MM.1S (cell line): Measurements from ENCODE around the gene HNRNPLL.

ENCODE experiments used
- DNase-seq: peaks from one replicate; pipeline ENCODE4 v3.0.0-alpha.2; 2015
- H2AFZ ChIP-seq: fragments of 300-600 bp; sonication (generic); 2 replicates; pipeline ENCODE4 v1.6.0; 2016; ENCODE audit warnings: antibody characterized with exemption, low read length
- H3F3A ChIP-seq: fragments of 300-600 bp; sonication (generic); 2 replicates; pipeline ENCODE4 v1.6.1; 2016; ENCODE audit warnings: mild to moderate bottlenecking, antibody characterized with exemption, low read length, moderate library complexity, mixed read lengths; ENCODE audit not compliant: insufficient read depth
- H3K27ac ChIP-seq: fragments of 300-600 bp; sonication (generic); 2 replicates; pipeline ENCODE4 v1.5.1; 2016; ENCODE audit warnings: mild to moderate bottlenecking, low read length
- H3K27me3 ChIP-seq: fragments of 300-600 bp; sonication (generic); replicated peaks from 2 replicates; pipeline ENCODE4 v1.6.0; 2016; ENCODE audit warnings: low read length; ENCODE audit not compliant: insufficient read depth
- H3K36me3 ChIP-seq: fragments of 300-600 bp; sonication (generic); replicated peaks from 2 replicates; pipeline ENCODE4 v1.6.1; 2016; ENCODE audit warnings: mild to moderate bottlenecking, low read length, mixed read lengths; ENCODE audit not compliant: insufficient read depth
- H3K4me1 ChIP-seq: fragments of 300-600 bp; sonication (generic); 2 replicates; pipeline ENCODE4 v1.6.1; 2016; ENCODE audit warnings: low read length, mixed read lengths
- H3K4me2 ChIP-seq: fragments of 300-600 bp; sonication (generic); 2 replicates; pipeline ENCODE4 v1.6.0; 2016; ENCODE audit warnings: low read depth, low read length
- H3K4me3 ChIP-seq: fragments of 300-600 bp; sonication (generic); 2 replicates; pipeline ENCODE4 v1.5.1; 2016; ENCODE audit warnings: low read length, mixed read lengths
- H3K79me2 ChIP-seq: fragments of 300-600 bp; sonication (generic); 2 replicates; pipeline ENCODE4 v1.6.1; 2016; ENCODE audit warnings: mixed run types, low read length, mixed read lengths
- H3K9ac ChIP-seq: fragments of 300-600 bp; sonication (generic); 2 replicates; pipeline ENCODE4 v1.6.1; 2016; ENCODE audit warnings: low read length, mixed read lengths
- H3K9me2 ChIP-seq: fragments of 300-600 bp; sonication (generic); replicated peaks from 2 replicates; pipeline ENCODE4 v1.6.1; 2016; ENCODE audit warnings: mild to moderate bottlenecking, low read length, mixed read lengths; ENCODE audit not compliant: insufficient read depth
- H3K9me3 ChIP-seq: fragments of 300-600 bp; sonication (generic); replicated peaks from 2 replicates; pipeline ENCODE4 v1.6.1; 2016; ENCODE audit warnings: mild to moderate bottlenecking, low read length, mixed read lengths; ENCODE audit not compliant: insufficient read depth
- H4K20me1 ChIP-seq: fragments of 300-600 bp; sonication (generic); 2 replicates; pipeline ENCODE4 v1.6.1; 2016; ENCODE audit warnings: mild to moderate bottlenecking, low read length, moderate library complexity, mixed read lengths; ENCODE audit not compliant: insufficient read depth
- EZH2 ChIP-seq: fragments of 300-600 bp; sonication (generic); optimal IDR thresholded peaks from 2 replicates; pipeline ENCODE3; 2017; ENCODE audit warnings: low read depth, mild to moderate bottlenecking, antibody characterized with exemption, low read length, mixed read lengths
- EZH2phosphoT487 ChIP-seq: fragments of 300-600 bp; sonication (generic); IDR thresholded peaks from 2 replicates; pipeline ENCODE4 v1.6.1; 2018; ENCODE audit warnings: antibody characterized with exemption, low read length
- TF ChIP-seq, protein P1 (sequence below): fragments of 300-600 bp; sonication (generic); IDR thresholded peaks from 2 replicates; pipeline ENCODE4 v1.5.1; 2016; ENCODE audit warnings: antibody characterized with exemption, low read length, mixed read lengths

HNRNPLL gene

DNA sequence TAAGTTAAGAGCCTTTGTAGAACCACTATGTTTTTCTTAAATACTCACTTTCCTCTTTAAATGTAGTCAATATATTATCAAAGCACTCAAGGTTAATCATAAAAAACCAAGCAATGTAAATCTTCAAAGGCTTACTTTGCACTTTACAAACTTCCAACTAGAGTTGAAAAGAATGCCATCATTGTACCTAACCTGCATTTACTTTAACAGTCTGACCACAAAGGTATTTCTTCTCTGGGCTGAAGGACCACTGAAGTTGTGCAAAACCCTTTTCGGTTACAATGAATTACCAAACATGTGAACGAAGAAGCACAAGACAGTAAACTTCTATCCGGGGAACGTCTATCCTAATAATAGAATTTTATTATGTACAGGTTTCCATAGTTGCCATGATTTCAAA, 3.0 kb downstream of the HNRNPLL start:
- Histone ChIP-seq H3K4me1 (peaks cover 7% of the 10 kb centered on the region), H2AFZ (no peak overlapping the region), H3K4me3 (no peak overlapping the region), H3K9me2 (no peaks in the 10 kb centered on the region), H3F3A (peaks cover 7% of the 10 kb centered on the region), H3K9ac (no peak overlapping the region), H3K4me2 (no peak overlapping the region), H3K36me3 (no peaks in the 10 kb centered on the region), H4K20me1 (no peaks in the 10 kb centered on the region), H3K27ac (no peak overlapping the region), H3K27me3 (no peaks in the 10 kb centered on the region), H3K9me3 (no peaks in the 10 kb centered on the region), H3K79me2 (peaks cover 70% of the 10 kb centered on the region)
- DNase-seq = no peak
- TF ChIP-seq, protein P1, sequence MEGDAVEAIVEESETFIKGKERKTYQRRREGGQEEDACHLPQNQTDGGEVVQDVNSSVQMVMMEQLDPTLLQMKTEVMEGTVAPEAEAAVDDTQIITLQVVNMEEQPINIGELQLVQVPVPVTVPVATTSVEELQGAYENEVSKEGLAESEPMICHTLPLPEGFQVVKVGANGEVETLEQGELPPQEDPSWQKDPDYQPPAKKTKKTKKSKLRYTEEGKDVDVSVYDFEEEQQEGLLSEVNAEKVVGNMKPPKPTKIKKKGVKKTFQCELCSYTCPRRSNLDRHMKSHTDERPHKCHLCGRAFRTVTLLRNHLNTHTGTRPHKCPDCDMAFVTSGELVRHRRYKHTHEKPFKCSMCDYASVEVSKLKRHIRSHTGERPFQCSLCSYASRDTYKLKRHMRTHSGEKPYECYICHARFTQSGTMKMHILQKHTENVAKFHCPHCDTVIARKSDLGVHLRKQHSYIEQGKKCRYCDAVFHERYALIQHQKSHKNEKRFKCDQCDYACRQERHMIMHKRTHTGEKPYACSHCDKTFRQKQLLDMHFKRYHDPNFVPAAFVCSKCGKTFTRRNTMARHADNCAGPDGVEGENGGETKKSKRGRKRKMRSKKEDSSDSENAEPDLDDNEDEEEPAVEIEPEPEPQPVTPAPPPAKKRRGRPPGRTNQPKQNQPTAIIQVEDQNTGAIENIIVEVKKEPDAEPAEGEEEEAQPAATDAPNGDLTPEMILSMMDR = no peak
- no peak for TF ChIP-seq EZH2phosphoT487
- TF ChIP-seq EZH2 = no peak

DNA sequence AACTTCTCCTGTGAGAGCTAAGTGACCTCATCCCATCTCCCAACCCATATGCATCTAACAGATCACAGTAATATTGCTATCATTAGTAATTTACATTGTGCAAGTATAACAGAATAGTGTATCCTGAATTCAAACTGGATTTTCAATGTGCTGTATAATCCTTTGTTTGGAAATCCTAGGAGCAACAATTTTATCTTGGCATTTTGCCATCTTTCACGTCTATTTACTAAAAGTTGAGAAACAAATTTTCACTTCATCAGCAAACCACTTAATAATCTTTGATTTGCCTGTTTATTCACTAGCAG, 3.8 kb downstream of the HNRNPLL start:
- no peaks in the 10 kb centered on the region for H4K20me1 ChIP-seq
- no peak overlapping the region for H2AFZ ChIP-seq
- no peaks in the 10 kb centered on the region for H3K9me2 ChIP-seq
- no peaks in the 10 kb centered on the region for H3K27me3 ChIP-seq
- no peak overlapping the region for H3K9ac ChIP-seq
- peaks cover 73% of the 10 kb centered on the region for H3K79me2 ChIP-seq
- peaks cover 4% of the 10 kb centered on the region for H3K4me1 ChIP-seq
- TF ChIP-seq, protein P1 = no peak
- no peak for TF ChIP-seq EZH2phosphoT487
- no peak overlapping the region for H3K4me2 ChIP-seq
- H3K36me3 ChIP-seq = no peaks in the 10 kb centered on the region
- H3K4me3 ChIP-seq = no peak overlapping the region
- no peak overlapping the region for H3K27ac ChIP-seq
- H3F3A ChIP-seq = peaks cover 4% of the 10 kb centered on the region
- H3K9me3 ChIP-seq = no peaks in the 10 kb centered on the region
- no peak for DNase-seq

DNA sequence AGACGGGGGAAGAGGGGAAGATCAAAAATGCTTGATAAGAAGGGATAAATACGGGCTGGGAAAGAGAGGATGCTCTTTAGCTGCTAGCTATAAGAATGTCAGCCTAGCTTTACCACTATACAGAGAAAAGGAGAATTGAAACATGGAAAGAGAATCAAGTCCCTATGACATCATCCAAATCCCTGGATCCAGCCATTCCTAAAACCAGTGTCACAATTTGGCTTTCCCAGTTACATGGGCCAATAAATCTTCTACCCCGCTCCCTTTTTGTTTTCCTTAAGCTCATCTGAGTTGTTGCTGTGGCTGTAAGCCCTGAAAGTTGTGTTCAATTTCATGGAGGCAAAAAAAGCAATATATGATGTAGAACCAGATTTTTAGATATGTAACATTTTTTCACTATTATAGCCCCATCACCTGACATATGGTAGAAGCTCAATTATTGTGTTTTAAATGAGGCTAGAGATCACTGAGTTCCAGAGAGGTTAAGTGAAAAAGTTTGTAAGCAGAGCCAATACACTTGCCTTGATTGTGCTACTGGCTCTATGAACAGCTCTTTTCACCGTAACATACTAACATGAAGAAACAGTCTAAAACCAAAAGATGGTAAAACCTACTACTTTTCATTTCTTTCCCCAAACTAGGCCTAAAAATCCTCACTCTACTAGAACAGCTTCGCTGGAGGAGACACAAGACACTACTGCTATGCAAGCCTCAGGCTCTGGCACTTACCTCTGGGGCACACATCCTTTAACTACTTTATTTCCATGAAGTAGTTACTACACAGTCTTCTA, 4.3 kb downstream of the HNRNPLL start:
- Histone ChIP-seq H2AFZ (no peak overlapping the region), H3F3A (no peaks in the 10 kb centered on the region), H3K4me2 (no peak overlapping the region), H3K36me3 (no peaks in the 10 kb centered on the region), H3K27ac (no peak overlapping the region), H3K9me3 (no peaks in the 10 kb centered on the region), H3K9me2 (no peaks in the 10 kb centered on the region), H3K27me3 (no peaks in the 10 kb centered on the region), H4K20me1 (no peaks in the 10 kb centered on the region), H3K4me1 (no peaks in the 10 kb centered on the region; the same call in 1 of the 2 replicates), H3K9ac (no peak overlapping the region), H3K4me3 (no peak overlapping the region), H3K79me2 (peaks cover 76% of the 10 kb centered on the region)
- no peak for DNase-seq
- TF ChIP-seq EZH2phosphoT487 = no peak
- no peak for TF ChIP-seq EZH2
- TF ChIP-seq, protein P1 = no peak
